ENCODE results near the gene AARS1. TPM values are rescaled to one million over a fixed set of nuclear protein-coding genes. Genes with fewer than 3 reads are reported as not detected.

Gene AARS1
- total and polyA plus RNA-seq, 2 of the 8 experiments (the other 6 are each of a cell fraction or from before 2014, with no cell fraction given) = 130 to 235 TPM

- no peak for TF ChIP-seq CTCF (IDR thresholded peaks at IDR 0.05; ENCODE audit: control extremely low read depth in 1 of 3, insufficient read depth in 1 of 3, low read depth in 1 of 3, low read length in 3 of 3)
- TF ChIP-seq EZH2 (IDR thresholded peaks at IDR 0.05; ENCODE audit: low read depth, low read length, severe bottlenecking) = no peak
- TF ChIP-seq TBP (IDR thresholded peaks at IDR 0.05; ENCODE audit: low read depth, low read length) = no peak; the same call in 1 of the 2 replicates
- TF ChIP-seq TAF1 (IDR thresholded peaks at IDR 0.05; ENCODE audit: low read depth, low read length) = 0 out of 2 replicates have a peak, but pooled peaks have one; percentile 4
- TF ChIP-seq CEBPB (IDR thresholded peaks at IDR 0.05; ENCODE audit: low read depth, low read length) = no peak
- TF ChIP-seq YY1 (IDR thresholded peaks at IDR 0.05; ENCODE audit: low read depth, low read length) = no peak
- TF ChIP-seq SP1 (IDR thresholded peaks at IDR 0.05; ENCODE audit: low read depth, low read length) = no peak
- TF ChIP-seq RFX5 (IDR thresholded peaks at IDR 0.05; ENCODE audit: borderline replicate concordance, low read depth, low read length) = no peak
- TF ChIP-seq TEAD4 (IDR thresholded peaks at IDR 0.05; ENCODE audit: low read depth, low read length) = no peak
- no peak for TF ChIP-seq CBX8 (IDR thresholded peaks at IDR 0.05; ENCODE audit: borderline replicate concordance, low read depth, low read length)
- TF ChIP-seq SAP30 (IDR thresholded peaks at IDR 0.05; ENCODE audit: insufficient read depth, insufficient replicate concordance, low read length) = no peak
- TF ChIP-seq CBX5 (IDR thresholded peaks at IDR 0.05; ENCODE audit: low read depth, low read length) = no peak
- TF ChIP-seq GTF2F1 (IDR thresholded peaks at IDR 0.05; ENCODE audit: borderline replicate concordance, low read depth, low read length) = no peak
- no peak for TF ChIP-seq RAD21 (IDR thresholded peaks at IDR 0.05 in 1 of 2, conservative IDR thresholded peaks at IDR 0.05 in 1 of 2; ENCODE audit: low read depth in 2 of 2, low read length in 2 of 2)
- TF ChIP-seq PHF8 (conservative IDR thresholded peaks at IDR 0.05; ENCODE audit: low read depth, low read length) = peak; percentile 35
- TF ChIP-seq EGR1 (IDR thresholded peaks at IDR 0.05; ENCODE audit: borderline replicate concordance, low read depth, low read length) = no peak
- no peak; the same call in 1 of the 2 replicates for TF ChIP-seq POLR2AphosphoS5 (IDR thresholded peaks at IDR 0.05; ENCODE audit: low read depth, low read length)
- no peak for TF ChIP-seq BACH1 (IDR thresholded peaks at IDR 0.05; ENCODE audit: low read length)
- no peak for TF ChIP-seq MAFK (IDR thresholded peaks at IDR 0.05; ENCODE audit: low read depth, low read length)
- TF ChIP-seq JUND (IDR thresholded peaks at IDR 0.05; ENCODE audit: low read length) = no peak
- no peak for TF ChIP-seq KDM1A (IDR thresholded peaks at IDR 0.05; ENCODE audit: borderline replicate concordance, low read length)
- no peak for TF ChIP-seq POU5F1 (IDR thresholded peaks at IDR 0.05; ENCODE audit: low read depth, low read length)
Measured at GRCh38 chr16:70250748-70251628, 38.3 kb downstream of the AARS1 start (continued).

Data from H1 (cell line).